Hepatocyte (in vitro differentiated cells): ENCODE results near the gene RAP1GAP2.

Source experiments
- CTCF ChIP-seq: fragments of 200-600 bp; sonication (generic); IDR thresholded peaks from 2 replicates; pipeline ENCODE4 v1.5.1; 2016; ENCODE audit warnings: antibody characterized with exemption, mild to moderate bottlenecking; ENCODE audit not compliant: poor library complexity
- EZH2phosphoT487 ChIP-seq: fragments of 200-600 bp; sonication (generic); IDR thresholded peaks from one replicate; pipeline ENCODE4 v1.6.1; 2018; ENCODE audit warnings: antibody characterized with exemption, mild to moderate bottlenecking, low read depth, moderate library complexity; ENCODE audit not compliant: unreplicated experiment, severe bottlenecking

GRCh38 chr17:3020381-3020780, 224.1 kb downstream of the RAP1GAP2 start:
- TF ChIP-seq CTCF (no peak), EZH2phosphoT487 (no peak)
